Measurements from ENCODE around the gene ERFE.

GRCh38 chr2:238176613-238177012, 17.8 kb downstream of the ERFE start:
- TF ChIP-seq TEAD4 (IDR thresholded peaks at IDR 0.05; ENCODE audit: borderline replicate concordance, insufficient read depth) (no peak), RXRA (IDR thresholded peaks at IDR 0.05; ENCODE audit: borderline replicate concordance, low read depth) (no peak), RAD21 (IDR thresholded peaks at IDR 0.05; ENCODE audit: low read length) (no peak), TCF12 (IDR thresholded peaks at IDR 0.05) (no peak), EP300 (IDR thresholded peaks at IDR 0.05; ENCODE audit: borderline replicate concordance in 1 of 2, low read depth in 1 of 2, low read length in 1 of 2) (no peak), SIN3A (IDR thresholded peaks at IDR 0.05; ENCODE audit: borderline replicate concordance, low read depth, low read length) (no peak), JUND (IDR thresholded peaks at IDR 0.05) (no peak), SMC3 (IDR thresholded peaks at IDR 0.05; ENCODE audit: low read depth, low read length) (no peak), GATA2 (CRISPR knock-in tag; IDR thresholded peaks at IDR 0.05) (no peak)
- TF ChIP-seq, protein P1, sequence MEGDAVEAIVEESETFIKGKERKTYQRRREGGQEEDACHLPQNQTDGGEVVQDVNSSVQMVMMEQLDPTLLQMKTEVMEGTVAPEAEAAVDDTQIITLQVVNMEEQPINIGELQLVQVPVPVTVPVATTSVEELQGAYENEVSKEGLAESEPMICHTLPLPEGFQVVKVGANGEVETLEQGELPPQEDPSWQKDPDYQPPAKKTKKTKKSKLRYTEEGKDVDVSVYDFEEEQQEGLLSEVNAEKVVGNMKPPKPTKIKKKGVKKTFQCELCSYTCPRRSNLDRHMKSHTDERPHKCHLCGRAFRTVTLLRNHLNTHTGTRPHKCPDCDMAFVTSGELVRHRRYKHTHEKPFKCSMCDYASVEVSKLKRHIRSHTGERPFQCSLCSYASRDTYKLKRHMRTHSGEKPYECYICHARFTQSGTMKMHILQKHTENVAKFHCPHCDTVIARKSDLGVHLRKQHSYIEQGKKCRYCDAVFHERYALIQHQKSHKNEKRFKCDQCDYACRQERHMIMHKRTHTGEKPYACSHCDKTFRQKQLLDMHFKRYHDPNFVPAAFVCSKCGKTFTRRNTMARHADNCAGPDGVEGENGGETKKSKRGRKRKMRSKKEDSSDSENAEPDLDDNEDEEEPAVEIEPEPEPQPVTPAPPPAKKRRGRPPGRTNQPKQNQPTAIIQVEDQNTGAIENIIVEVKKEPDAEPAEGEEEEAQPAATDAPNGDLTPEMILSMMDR (IDR thresholded peaks at IDR 0.05), result no peak
- TF ChIP-seq, protein P2, sequence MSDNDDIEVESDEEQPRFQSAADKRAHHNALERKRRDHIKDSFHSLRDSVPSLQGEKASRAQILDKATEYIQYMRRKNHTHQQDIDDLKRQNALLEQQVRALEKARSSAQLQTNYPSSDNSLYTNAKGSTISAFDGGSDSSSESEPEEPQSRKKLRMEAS (IDR thresholded peaks at IDR 0.05; ENCODE audit: low read depth), result no peak
- TF ChIP-seq, protein P3, sequence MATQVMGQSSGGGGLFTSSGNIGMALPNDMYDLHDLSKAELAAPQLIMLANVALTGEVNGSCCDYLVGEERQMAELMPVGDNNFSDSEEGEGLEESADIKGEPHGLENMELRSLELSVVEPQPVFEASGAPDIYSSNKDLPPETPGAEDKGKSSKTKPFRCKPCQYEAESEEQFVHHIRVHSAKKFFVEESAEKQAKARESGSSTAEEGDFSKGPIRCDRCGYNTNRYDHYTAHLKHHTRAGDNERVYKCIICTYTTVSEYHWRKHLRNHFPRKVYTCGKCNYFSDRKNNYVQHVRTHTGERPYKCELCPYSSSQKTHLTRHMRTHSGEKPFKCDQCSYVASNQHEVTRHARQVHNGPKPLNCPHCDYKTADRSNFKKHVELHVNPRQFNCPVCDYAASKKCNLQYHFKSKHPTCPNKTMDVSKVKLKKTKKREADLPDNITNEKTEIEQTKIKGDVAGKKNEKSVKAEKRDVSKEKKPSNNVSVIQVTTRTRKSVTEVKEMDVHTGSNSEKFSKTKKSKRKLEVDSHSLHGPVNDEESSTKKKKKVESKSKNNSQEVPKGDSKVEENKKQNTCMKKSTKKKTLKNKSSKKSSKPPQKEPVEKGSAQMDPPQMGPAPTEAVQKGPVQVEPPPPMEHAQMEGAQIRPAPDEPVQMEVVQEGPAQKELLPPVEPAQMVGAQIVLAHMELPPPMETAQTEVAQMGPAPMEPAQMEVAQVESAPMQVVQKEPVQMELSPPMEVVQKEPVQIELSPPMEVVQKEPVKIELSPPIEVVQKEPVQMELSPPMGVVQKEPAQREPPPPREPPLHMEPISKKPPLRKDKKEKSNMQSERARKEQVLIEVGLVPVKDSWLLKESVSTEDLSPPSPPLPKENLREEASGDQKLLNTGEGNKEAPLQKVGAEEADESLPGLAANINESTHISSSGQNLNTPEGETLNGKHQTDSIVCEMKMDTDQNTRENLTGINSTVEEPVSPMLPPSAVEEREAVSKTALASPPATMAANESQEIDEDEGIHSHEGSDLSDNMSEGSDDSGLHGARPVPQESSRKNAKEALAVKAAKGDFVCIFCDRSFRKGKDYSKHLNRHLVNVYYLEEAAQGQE (IDR thresholded peaks at IDR 0.05; ENCODE audit: low read depth, low read length), result no peak
- TF ChIP-seq, protein P4, sequence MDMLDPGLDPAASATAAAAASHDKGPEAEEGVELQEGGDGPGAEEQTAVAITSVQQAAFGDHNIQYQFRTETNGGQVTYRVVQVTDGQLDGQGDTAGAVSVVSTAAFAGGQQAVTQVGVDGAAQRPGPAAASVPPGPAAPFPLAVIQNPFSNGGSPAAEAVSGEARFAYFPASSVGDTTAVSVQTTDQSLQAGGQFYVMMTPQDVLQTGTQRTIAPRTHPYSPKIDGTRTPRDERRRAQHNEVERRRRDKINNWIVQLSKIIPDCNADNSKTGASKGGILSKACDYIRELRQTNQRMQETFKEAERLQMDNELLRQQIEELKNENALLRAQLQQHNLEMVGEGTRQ (IDR thresholded peaks at IDR 0.05; ENCODE audit: borderline replicate concordance, low read depth, low read length), result no peak
